IMR-90 (cell line): Measurements from ENCODE around the gene ANKS4B. TPM values are rescaled to one million over a fixed set of nuclear protein-coding genes. Genes with fewer than 3 reads are reported as not detected.

Experiments
- ATAC-seq: fragments of 200-7000 bp; cut with Tn5 transposase; 2 replicates; pipeline ENCODE4 v1.9.1; 2020; ENCODE audit warnings: low read depth, mild to moderate bottlenecking, moderate library complexity
- BruUV-seq: library from RNA; stranded (reverse); fragments of 400-500 nt; replicated peaks from 2 replicates; lab custom pipeline; 2021; lab: Mats Ljungman, UMichigan
- CTCF ChIA-PET: fragments of 300-600 bp; formaldehyde crosslinking; extraction: SDS; loops from one replicate; lab custom pipeline; 2021; ENCODE audit warnings: antibody characterized with exemption; lab: Yijun Ruan, JAX
- POLR2A ChIA-PET: fragments of 300-600 bp; sonication (Branson Sonifier 250); formaldehyde crosslinking; loops from one replicate; lab custom pipeline; 2022; ENCODE audit warnings: antibody characterized with exemption; ENCODE audit not compliant: unreplicated experiment; lab: Charles Lee
- DNase-seq: peaks from one replicate; pipeline ENCODE4 v3.0.0; 2013
- H2AFZ ChIP-seq: replicated peaks from 2 replicates; pipeline ENCODE3; 2013; ENCODE audit warnings: low read length, mild to moderate bottlenecking; ENCODE audit not compliant: poor library complexity
- H2AK5ac ChIP-seq: 2 replicates; pipeline ENCODE4 v1.6.1; 2013; ENCODE audit warnings: low read depth, low read length, inconsistent platforms
- H2AK9ac ChIP-seq: replicated peaks from 2 replicates; pipeline ENCODE3; 2013; ENCODE audit warnings: mild to moderate bottlenecking, low read depth, low read length, moderate library complexity; ENCODE audit not compliant: poor library complexity
- H2BK120ac ChIP-seq: 2 replicates; pipeline ENCODE4 v1.6.1; 2013; ENCODE audit warnings: low read depth, low read length, inconsistent platforms
- H2BK15ac ChIP-seq: 3 replicates; pipeline ENCODE4 v1.6.1; 2013; ENCODE audit warnings: low read depth, low read length, inconsistent platforms
- H2BK20ac ChIP-seq: 2 replicates; pipeline ENCODE4 v1.6.1; 2013; ENCODE audit warnings: low read depth, mild to moderate bottlenecking, inconsistent platforms, low read length, moderate library complexity
- H2BK5ac ChIP-seq: 2 replicates; pipeline ENCODE4 v1.6.1; 2013; ENCODE audit warnings: mild to moderate bottlenecking, low read depth, low read length, inconsistent platforms; ENCODE audit not compliant: poor library complexity, severe bottlenecking
- H3K14ac ChIP-seq: replicated peaks from 2 replicates; pipeline ENCODE4 v1.6.1; 2013; ENCODE audit warnings: low read depth, low read length, inconsistent platforms
- H3K18ac ChIP-seq: 2 replicates; pipeline ENCODE4 v1.6.1; 2013; ENCODE audit warnings: low read depth, low read length, control low read depth
- H3K23ac ChIP-seq: 2 replicates; pipeline ENCODE4 v1.6.1; 2013; ENCODE audit warnings: low read depth, low read length, inconsistent platforms
- H3K27ac ChIP-seq: 2 replicates; pipeline ENCODE4 v1.5.1; 2013; ENCODE audit warnings: mild to moderate bottlenecking, control low read depth, low read length; ENCODE audit not compliant: insufficient read depth
- H3K27me3 ChIP-seq: 2 replicates; pipeline ENCODE4 v1.6.1; 2013; ENCODE audit warnings: low read length; ENCODE audit not compliant: control insufficient read depth, insufficient read depth
- H3K36me3 ChIP-seq: 2 replicates; pipeline ENCODE4 v1.6.1; 2013; ENCODE audit warnings: low read length, mixed read lengths; ENCODE audit not compliant: control insufficient read depth, insufficient read depth
- H3K4ac ChIP-seq: 2 replicates; pipeline ENCODE4 v1.6.1; 2013; ENCODE audit warnings: low read depth, low read length, inconsistent platforms
- H3K4me1 ChIP-seq: 2 replicates; pipeline ENCODE4 v1.6.1; 2013; ENCODE audit warnings: low read length, mixed read lengths; ENCODE audit not compliant: control insufficient read depth, insufficient read depth
- H3K4me2 ChIP-seq: 2 replicates; pipeline ENCODE4 v1.6.1; 2013; ENCODE audit warnings: low read depth, mild to moderate bottlenecking, control low read depth, low read length, moderate library complexity
- H3K4me3 ChIP-seq: 2 replicates; pipeline ENCODE4 v1.5.1; 2013; ENCODE audit warnings: low read depth, mild to moderate bottlenecking, control low read depth, low read length, moderate library complexity; ENCODE audit not compliant: insufficient read depth
- H3K56ac ChIP-seq: 2 replicates; pipeline ENCODE4 v1.6.1; 2013; ENCODE audit warnings: low read length, inconsistent platforms; ENCODE audit not compliant: insufficient read depth; ENCODE audit errors: extremely low read depth
- H3K79me1 ChIP-seq, 2 experiments: 2 replicates each; pipeline ENCODE4 v1.6.1; 2013; ENCODE audit warnings: low read length in 2 of 2, inconsistent platforms in 1 of 2, low read depth in 1 of 2
- H3K9ac ChIP-seq: 2 replicates; pipeline ENCODE4 v1.6.1; 2013; ENCODE audit warnings: low read depth, low read length, control low read depth
- H3K9me1 ChIP-seq: 2 replicates; pipeline ENCODE4 v1.6.1; 2013; ENCODE audit warnings: low read length, inconsistent platforms; ENCODE audit not compliant: insufficient read depth
- H3K9me3 ChIP-seq: 2 replicates; pipeline ENCODE4 v1.6.1; 2013; ENCODE audit warnings: low read length; ENCODE audit not compliant: control insufficient read depth, insufficient read depth
- H4K20me1 ChIP-seq: 2 replicates; pipeline ENCODE4 v1.6.1; 2013; ENCODE audit warnings: low read length, inconsistent platforms; ENCODE audit not compliant: insufficient read depth
- H4K5ac ChIP-seq: 2 replicates; pipeline ENCODE4 v1.6.1; 2013; ENCODE audit warnings: mild to moderate bottlenecking, low read depth, low read length, control low read depth
- H4K8ac ChIP-seq, 2 experiments: 2 replicates each; pipeline ENCODE4 v1.6.1; 2013; ENCODE audit warnings: low read depth in 2 of 2, low read length in 2 of 2, control low read depth in 1 of 2, inconsistent platforms in 1 of 2
- H4K91ac ChIP-seq: 2 replicates; pipeline ENCODE4 v1.6.1; 2013; ENCODE audit warnings: low read depth, low read length, inconsistent platforms; ENCODE audit not compliant: insufficient read depth
- BHLHE40 ChIP-seq: fragments of 150-350 bp; IDR thresholded peaks from 2 replicates; pipeline ENCODE4 v1.6.1; 2016; ENCODE audit warnings: mild to moderate bottlenecking, low read depth, low read length
- CEBPB ChIP-seq: IDR thresholded peaks from 2 replicates; pipeline ENCODE4 v1.6.1; 2012; ENCODE audit warnings: low read depth, low read length, improper control_type of control experiment
- CHD1 ChIP-seq: IDR thresholded peaks from 2 replicates; pipeline ENCODE4 v1.6.1; 2012; ENCODE audit warnings: low read depth, low read length, improper control_type of control experiment
- ELK1 ChIP-seq: fragments of 150-350 bp; IDR thresholded peaks from 2 replicates; pipeline ENCODE4 v1.6.1; 2016; ENCODE audit warnings: low read depth, mild to moderate bottlenecking, low read length, moderate library complexity, borderline replicate concordance
- FOS ChIP-seq: fragments of 150-350 bp; IDR thresholded peaks from 2 replicates; pipeline ENCODE4 v1.6.1; 2016; ENCODE audit warnings: low read depth, low read length
- MAFK ChIP-seq: IDR thresholded peaks from 2 replicates; pipeline ENCODE4 v1.6.1; 2012; ENCODE audit warnings: low read depth, low read length, improper control_type of control experiment
- MAZ ChIP-seq: IDR thresholded peaks from 2 replicates; pipeline ENCODE4 v1.6.1; 2012; ENCODE audit warnings: low read depth, mild to moderate bottlenecking, low read length, improper control_type of control experiment, moderate library complexity, borderline replicate concordance
- NFE2L2 ChIP-seq: fragments of 150-350 bp; IDR thresholded peaks from 2 replicates; pipeline ENCODE4 v1.6.1; 2016; ENCODE audit warnings: low read depth, mild to moderate bottlenecking, low read length
- POLR2A ChIP-seq: IDR thresholded peaks from 2 replicates; pipeline ENCODE4 v1.6.1; 2012; ENCODE audit warnings: mild to moderate bottlenecking, low read depth, low read length
- RAD21 ChIP-seq: IDR thresholded peaks from 2 replicates; pipeline ENCODE4 v1.6.1; 2012; ENCODE audit warnings: low read length, improper control_type of control experiment
- RCOR1 ChIP-seq: IDR thresholded peaks from 2 replicates; pipeline ENCODE4 v1.6.1; 2012; ENCODE audit warnings: mild to moderate bottlenecking, low read length, improper control_type of control experiment; ENCODE audit not compliant: insufficient replicate concordance
- RFX5 ChIP-seq: IDR thresholded peaks from 2 replicates; pipeline ENCODE4 v1.8.0; 2012; ENCODE audit warnings: low read depth, mild to moderate bottlenecking, low read length, moderate library complexity
- SMC3 ChIP-seq: fragments of 150-350 bp; IDR thresholded peaks from 2 replicates; pipeline ENCODE4 v1.6.1; 2016; ENCODE audit warnings: low read depth, mild to moderate bottlenecking, antibody characterized with exemption, low read length, moderate library complexity
- dilution Hi-C: fragments of 300-500 bp; cut with HindIII; formaldehyde crosslinking; loops from one replicate; pipeline ENCODE4 v1.14.3; 2018; ENCODE audit warnings: low sequenced_read_pairs; ENCODE audit not compliant: unreplicated experiment
- in situ Hi-C: fragments of 300-500 bp; cut with MboI; formaldehyde crosslinking; loops from 3 replicates; pipeline ENCODE4 v1.14.3; 2019; ENCODE audit warnings: low sequenced_read_pairs, inconsistent platforms, mixed read lengths
- intact Hi-C: fragments of 100-400 bp; cut with micrococcal nuclease; formaldehyde crosslinking; loops from 2 replicates; pipeline ENCODE4 v1.10.0; 2022
- polyA plus RNA-seq, 3 experiments: library from polyadenylated mRNA; depleted of rRNA; stranded (reverse); fragments of >200 nt; gene quantifications; 2 replicates each; pipeline ENCODE4 v1.2.3, GENCODE V29; 2012; ENCODE audit warnings: low replicate concordance in 1 of 3
- total RNA-seq: library from RNA; depleted of rRNA; stranded (reverse); fragments of >200 nt; gene quantifications from 2 replicates; pipeline ENCODE4 v1.2.3, GENCODE V29; 2012
- TF ChIP-seq, protein P1 (sequence below): conservative IDR thresholded peaks from 2 replicates; pipeline ENCODE4 v1.5.1; 2012; ENCODE audit warnings: mild to moderate bottlenecking, low read depth, low read length, improper control_type of control experiment

Gene ANKS4B
- total and polyA plus RNA-seq, 2 of the 4 experiments (the other 2 are of a cell fraction): not detected

DNA sequence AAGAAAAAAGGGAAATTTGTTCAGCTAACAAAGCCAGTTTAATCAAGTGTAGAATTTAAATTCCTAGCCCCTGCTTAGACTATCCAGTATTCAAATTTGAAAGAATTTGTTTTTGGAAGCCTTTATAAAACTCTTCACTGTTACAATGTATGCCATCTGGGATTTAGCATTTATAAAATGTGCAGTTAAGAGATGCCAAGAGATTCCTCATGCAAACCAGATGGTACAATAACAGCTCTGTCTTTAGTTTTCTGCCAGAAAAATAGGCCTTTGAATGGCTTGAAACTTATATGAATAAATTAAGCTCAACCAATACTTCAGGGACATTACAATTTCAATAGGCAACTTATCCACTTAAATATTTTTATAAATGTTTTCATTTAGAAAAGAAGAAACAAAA is 6.8 kb upstream of the ANKS4B start:
- DNase-seq: no peak
- H3K36me3 ChIP-seq: no peaks in the 10 kb centered on the region

More for the DNA sequence above, 6.8 kb upstream of the ANKS4B start:
- H4K5ac ChIP-seq: no peak overlapping the region
- H4K91ac ChIP-seq: no peak overlapping the region
- H2AK9ac ChIP-seq: no peak overlapping the region
- no peak overlapping the region for H3K56ac ChIP-seq
- H3K9ac ChIP-seq: no peak overlapping the region
- no TSS peak for BruUV-seq
- no peak overlapping the region for H2BK20ac ChIP-seq
- no peak overlapping the region for H3K23ac ChIP-seq
- no peaks in the 10 kb centered on the region for H3K9me1 ChIP-seq
- no peak overlapping the region for H3K4me2 ChIP-seq
- no peak overlapping the region for H2BK5ac ChIP-seq
- no peaks in the 10 kb centered on the region for H3K4me1 ChIP-seq
- no peaks in the 10 kb centered on the region for H3K9me3 ChIP-seq
- intact Hi-C loops (no loop called here), in situ Hi-C loops (no loop called here), dilution Hi-C loops (no loop called here)
- no peak overlapping the region for H2BK120ac ChIP-seq
- no peaks in the 10 kb centered on the region for H4K20me1 ChIP-seq
- no peak overlapping the region for H3K18ac ChIP-seq
- H2AK5ac ChIP-seq: no peak overlapping the region
- H2BK15ac ChIP-seq: no peak overlapping the region
- no peak overlapping the region for H3K4me3 ChIP-seq
- ATAC-seq: no peak
- peaks cover 19% of the 10 kb centered on the region for H3K27me3 ChIP-seq
- no peak overlapping the region for H4K8ac ChIP-seq
- ChIA-PET POLR2A (no interaction called here), CTCF (no interaction called here)
- no peak overlapping the region for H3K4ac ChIP-seq
- H2AFZ ChIP-seq: no peak overlapping the region
- H3K79me1 ChIP-seq: no peaks in the 10 kb centered on the region
- no peak overlapping the region for H3K27ac ChIP-seq
- TF ChIP-seq, protein P1, sequence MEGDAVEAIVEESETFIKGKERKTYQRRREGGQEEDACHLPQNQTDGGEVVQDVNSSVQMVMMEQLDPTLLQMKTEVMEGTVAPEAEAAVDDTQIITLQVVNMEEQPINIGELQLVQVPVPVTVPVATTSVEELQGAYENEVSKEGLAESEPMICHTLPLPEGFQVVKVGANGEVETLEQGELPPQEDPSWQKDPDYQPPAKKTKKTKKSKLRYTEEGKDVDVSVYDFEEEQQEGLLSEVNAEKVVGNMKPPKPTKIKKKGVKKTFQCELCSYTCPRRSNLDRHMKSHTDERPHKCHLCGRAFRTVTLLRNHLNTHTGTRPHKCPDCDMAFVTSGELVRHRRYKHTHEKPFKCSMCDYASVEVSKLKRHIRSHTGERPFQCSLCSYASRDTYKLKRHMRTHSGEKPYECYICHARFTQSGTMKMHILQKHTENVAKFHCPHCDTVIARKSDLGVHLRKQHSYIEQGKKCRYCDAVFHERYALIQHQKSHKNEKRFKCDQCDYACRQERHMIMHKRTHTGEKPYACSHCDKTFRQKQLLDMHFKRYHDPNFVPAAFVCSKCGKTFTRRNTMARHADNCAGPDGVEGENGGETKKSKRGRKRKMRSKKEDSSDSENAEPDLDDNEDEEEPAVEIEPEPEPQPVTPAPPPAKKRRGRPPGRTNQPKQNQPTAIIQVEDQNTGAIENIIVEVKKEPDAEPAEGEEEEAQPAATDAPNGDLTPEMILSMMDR: no peak
- TF ChIP-seq BHLHE40: no peak
- TF ChIP-seq MAZ: no peak
- no peak for TF ChIP-seq RAD21
- no peak for TF ChIP-seq RCOR1
- no peak for TF ChIP-seq ELK1
- TF ChIP-seq RFX5: no peak
- TF ChIP-seq CHD1: no peak
- no peak for TF ChIP-seq MAFK
- TF ChIP-seq POLR2A: no peak
- TF ChIP-seq NFE2L2: no peak
- TF ChIP-seq FOS: no peak
- no peak for TF ChIP-seq SMC3
- no peak for TF ChIP-seq CEBPB
- no peak overlapping the region for H3K14ac ChIP-seq
